Prostate gland (tissue), 2 donors: ENCODE measurements around the gene ORMDL3. TPM values are rescaled to one million over a fixed set of nuclear protein-coding genes. Genes with fewer than 3 reads are reported as not detected.
"Not testable (repeated sequence)": the region's sequence is repeated elsewhere in the genome, so short reads cannot be mapped to it uniquely, and the experiment has no call there.

ENCODE experiments used
- DNase-seq: peaks from one replicate; pipeline ENCODE4 v3.0.0-alpha.2; 2019; ENCODE audit warnings: low spot score
- H3K27ac ChIP-seq, 2 donors: fragments of 200-600 bp; sonication (generic); 2 replicates each; pipeline ENCODE4 v1.5.1; 2017 to 2019
- H3K27me3 ChIP-seq: fragments of 200-600 bp; sonication (generic); replicated peaks from 2 replicates; pipeline ENCODE4 v1.5.1; 2019; ENCODE audit not compliant: insufficient read depth
- H3K36me3 ChIP-seq, 2 donors: fragments of 200-600 bp; sonication (generic); 1 replicate in 1 of 2; 2 replicates in 1 of 2; pipeline versions ENCODE4 v1.5.1 to v1.8.1; 2017 to 2019
- H3K4me1 ChIP-seq: fragments of 200-600 bp; sonication (generic); replicated peaks from 2 replicates; pipeline ENCODE4 v1.5.1; 2019
- H3K4me3 ChIP-seq, 2 donors: fragments of 200-600 bp; sonication (generic); 2 replicates each; pipeline ENCODE4 v1.5.1; 2017 to 2019
- H3K9me3 ChIP-seq: fragments of 200-600 bp; sonication (generic); 2 replicates; pipeline ENCODE4 v1.5.1; 2017
- CTCF ChIP-seq, 4 experiments: fragments of 200-600 bp in 2 of 4; fragments of 450-650 bp in 2 of 4; sonication (generic) in 2 of 4; IDR thresholded peaks; 1 replicate in 3 of 4; 2 replicates in 1 of 4; pipeline ENCODE4 v1.5.1; 2016 to 2019; ENCODE audit warnings: antibody characterized with exemption in 4 of 4, mild to moderate bottlenecking in 2 of 4, moderate library complexity in 2 of 4
- POLR2A ChIP-seq: fragments of 450-650 bp; IDR thresholded peaks from one replicate; pipeline ENCODE4 v1.6.1; 2016; ENCODE audit warnings: antibody characterized with exemption, mild to moderate bottlenecking
- POLR2AphosphoS5 ChIP-seq: sonication (generic); formaldehyde crosslinking; IDR thresholded peaks from one replicate; pipeline ENCODE4 v1.6.1; 2017; ENCODE audit warnings: antibody characterized with exemption
- WGBS: methylation state at CpG from one replicate; pipeline ENCODE4 v1.1.5; 2018; 5-methylcytosine and 5-hydroxymethylcytosine counted together
- intact Hi-C: fragments of 100-400 bp; cut with DNase I; formaldehyde crosslinking; loops from one replicate; pipeline ENCODE4 v1.14.2; 2022
- total RNA-seq, 2 donors: library from RNA; depleted of rRNA; stranded (reverse); fragments of >200 nt; gene quantifications; one replicate each; pipeline ENCODE4 v1.1.0, GENCODE V29; 2016

Gene ORMDL3
- total RNA-seq, 2 donors from 2014 or later, result 82.4 to 91.6 TPM

- Histone ChIP-seq H3K4me1 (no peaks in the 10 kb centered on the region), H3K4me3 (no peak overlapping the region), H3K36me3 (no peaks in the 10 kb centered on the region), H3K27ac (no peak overlapping the region), H3K27me3 (no peaks in the 10 kb centered on the region), H3K9me3 (no peaks in the 10 kb centered on the region)
- WGBS, result 12% methylated on average over 3 of the region's 3 CpGs
- TF ChIP-seq CTCF (IDR thresholded peaks at IDR 0.05), result no peak
- intact Hi-C loops, result no loop called here
- DNase-seq, result no peak
Measured at GRCh38 chr17:39894681-39895376, 32.6 kb downstream of the ORMDL3 start.

- no peaks in the 10 kb centered on the region for H3K27me3 ChIP-seq
- no peak overlapping the region for H3K27ac ChIP-seq
- TF ChIP-seq POLR2A (no peak), CTCF (IDR thresholded peaks at IDR 0.05) (no peak), POLR2AphosphoS5 (no peak)
- WGBS, result 18% methylated on average over 2 of the region's 2 CpGs
- no peak overlapping the region for H3K4me3 ChIP-seq
- H3K9me3 ChIP-seq, result no peaks in the 10 kb centered on the region
- no peaks in the 10 kb centered on the region for H3K36me3 ChIP-seq
- H3K4me1 ChIP-seq, result no peaks in the 10 kb centered on the region
- intact Hi-C loops, result no loop called here
- DNase-seq, result no peak
Measured at GRCh38 chr17:39889200-39889599, 38.2 kb downstream of the ORMDL3 start.

- no peaks in the 10 kb centered on the region for H3K4me1 ChIP-seq
- no peak overlapping the region for H3K4me3 ChIP-seq
- H3K9me3 ChIP-seq, result no peaks in the 10 kb centered on the region
- H3K27me3 ChIP-seq, result no peaks in the 10 kb centered on the region
- no peaks in the 10 kb centered on the region for H3K36me3 ChIP-seq
- intact Hi-C loops, result no loop called here
- no peak overlapping the region for H3K27ac ChIP-seq
- DNase-seq, result no peak
- no peak for TF ChIP-seq CTCF (IDR thresholded peaks at IDR 0.05)
- TF ChIP-seq POLR2A, result no peak
- TF ChIP-seq POLR2AphosphoS5, result no peak
Measured at GRCh38 chr17:39887078-39887477, 40.3 kb downstream of the ORMDL3 start.

GRCh38 chr17:39886102-39886501 is 41.3 kb downstream of the ORMDL3 start:
- DNase-seq, H3K27me3 ChIP-seq, intact Hi-C loops, H3K27ac ChIP-seq, H3K36me3 ChIP-seq, H3K4me1 ChIP-seq, H3K4me3 ChIP-seq, H3K9me3 ChIP-seq: not testable (repeated sequence)
- 78% methylated on average over 5 of the region's 5 CpGs for WGBS

- Histone ChIP-seq H3K4me1 (no peaks in the 10 kb centered on the region), H3K27ac (no peak overlapping the region), H3K9me3 (no peaks in the 10 kb centered on the region), H3K27me3 (peaks cover 6% of the 10 kb centered on the region), H3K36me3 (no peaks in the 10 kb centered on the region), H3K4me3 (no peak overlapping the region)
- DNase-seq, result no peak
- TF ChIP-seq CTCF (IDR thresholded peaks at IDR 0.05) (peak in 1 of 4 experiments; percentile 60), POLR2A (no peak)
- intact Hi-C loops, result no loop called here
- WGBS, result 25% methylated on average over 2 of the region's 2 CpGs
Measured at GRCh38 chr17:39872751-39873150, 54.6 kb downstream of the ORMDL3 start.
